Endometrial microvascular endothelial cells (primary cell): Measurements from ENCODE around the gene PRDM16. TPM values are rescaled to one million over a fixed set of nuclear protein-coding genes. Genes with fewer than 3 reads are reported as not detected.

Source experiments
- in situ Hi-C: cut with HindIII; loops from 2 replicates; pipeline ENCODE4 v1.10.0; 2017; ENCODE audit warnings: low sequenced_read_pairs, low pct_unique_long_range_greater_than_20kb; ENCODE audit errors: inconsistent ontology term
- total RNA-seq: library from RNA; depleted of rRNA; stranded (reverse); fragments of >200 nt; gene quantifications from one replicate; pipeline ENCODE4 v1.2.3, GENCODE V29; 2015; ENCODE audit errors: inconsistent ontology term

The PRDM16 gene
- total RNA-seq, 1 donor from 2014 or later = not detected

- in situ Hi-C loops = no loop called here
Observed at GRCh38 chr1:3433596-3434320, 364.8 kb downstream of the PRDM16 start.

- in situ Hi-C loops = no loop called here
Observed at GRCh38 chr1:3434406-3435110, 365.6 kb downstream of the PRDM16 start.

- in situ Hi-C loops = no loop called here
Observed at GRCh38 chr1:3435666-3436065, 366.7 kb downstream of the PRDM16 start.

DNA sequence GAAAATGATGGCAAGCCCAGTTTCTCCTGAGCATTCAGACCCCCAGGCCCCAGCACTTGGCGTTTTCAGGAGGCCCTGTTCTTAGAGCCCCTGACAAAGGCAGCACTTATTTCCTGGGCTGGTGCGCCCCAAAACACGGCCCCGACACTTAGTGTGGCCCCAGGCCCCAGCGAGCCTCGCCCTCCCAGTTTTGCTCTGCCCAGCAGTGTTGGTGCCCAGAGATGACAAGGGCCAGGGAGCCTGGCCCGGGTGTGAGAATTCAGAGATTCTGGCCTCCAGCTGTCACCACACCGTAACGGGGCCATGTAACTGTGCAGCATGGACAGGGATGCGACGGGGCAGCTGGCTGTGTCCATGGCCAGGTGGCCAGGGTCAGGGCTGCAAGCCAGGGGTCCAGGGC is 367.4 kb downstream of the PRDM16 start:
- in situ Hi-C loops = no loop called here

DNA sequence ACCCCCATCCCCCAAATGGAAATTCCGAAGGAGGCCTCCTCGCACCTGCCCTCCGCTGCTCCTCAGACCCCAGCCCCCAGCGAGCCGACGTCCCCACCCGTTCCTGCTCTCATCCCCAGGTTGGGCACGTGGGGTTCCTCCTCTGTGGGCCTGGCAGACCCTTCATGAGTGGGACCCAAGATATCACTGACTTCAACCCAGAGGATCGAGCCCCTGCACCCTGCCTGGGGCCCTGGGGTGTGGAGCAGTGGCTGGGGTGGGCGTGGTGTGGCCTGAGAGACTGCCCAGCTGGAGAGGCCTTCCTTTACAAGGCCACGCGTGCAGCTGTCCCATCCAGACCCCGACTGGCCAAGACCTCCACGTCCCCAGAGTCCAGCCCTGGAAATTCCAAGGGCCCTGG is 367.9 kb downstream of the PRDM16 start:
- in situ Hi-C loops = no loop called here

- in situ Hi-C loops = no loop called here
Observed at GRCh38 chr1:3438661-3439180, 369.7 kb downstream of the PRDM16 start.

- in situ Hi-C loops = no loop called here
Observed at GRCh38 chr1:3439346-3440299, 370.6 kb downstream of the PRDM16 start.

DNA sequence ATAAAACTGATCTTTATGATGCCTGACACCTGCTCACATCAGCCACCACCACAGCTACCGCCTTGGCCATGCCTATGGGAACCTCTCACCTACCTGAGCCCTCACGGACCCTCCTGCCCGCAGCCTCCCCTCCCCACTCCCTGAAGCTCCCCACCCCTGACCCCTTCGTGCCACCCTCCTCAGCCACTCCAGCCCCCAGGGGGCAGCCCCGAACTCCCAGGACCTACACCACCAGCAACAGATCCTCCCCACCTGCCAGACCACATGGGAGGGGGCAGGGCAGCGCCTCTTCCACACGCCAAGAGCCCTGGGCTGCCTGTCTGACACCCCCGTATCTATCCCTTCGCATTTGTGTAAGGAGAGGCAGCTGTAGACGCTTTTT is 371.3 kb downstream of the PRDM16 start:
- in situ Hi-C loops = no loop called here

DNA sequence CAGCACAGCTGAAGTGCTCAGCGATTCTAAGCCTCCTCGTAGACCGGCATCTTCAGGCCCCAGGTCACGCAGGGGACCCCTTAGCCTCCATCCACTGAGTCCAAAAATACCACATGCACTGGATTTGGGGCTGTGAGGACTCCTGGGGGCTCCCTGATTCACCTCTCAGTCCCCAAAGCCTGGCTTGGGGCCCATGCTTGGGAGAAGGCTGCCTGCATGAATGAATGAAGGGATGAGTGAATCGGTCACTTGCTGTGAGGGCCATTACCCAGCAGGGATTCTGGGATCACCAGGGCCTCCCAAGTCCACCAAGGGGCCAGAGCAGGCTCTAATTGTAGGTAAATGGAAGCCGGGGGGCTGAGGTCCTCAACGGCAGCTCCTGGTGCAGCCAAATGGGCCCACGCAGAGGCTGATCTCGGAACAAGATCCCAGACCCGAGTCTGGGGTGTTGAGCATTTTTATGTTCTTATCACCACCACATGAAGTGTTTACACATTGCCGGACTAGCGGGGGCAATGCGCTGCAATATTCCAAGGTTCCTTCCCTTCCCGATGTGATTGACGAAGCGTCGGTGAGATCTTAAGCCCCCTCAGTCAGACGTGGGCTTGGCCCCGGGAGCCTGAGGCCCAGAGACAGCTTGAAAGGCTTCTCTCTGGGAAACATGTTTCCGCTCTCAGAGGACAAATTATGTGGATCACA is 371.9 kb downstream of the PRDM16 start:
- in situ Hi-C loops = no loop called here

DNA sequence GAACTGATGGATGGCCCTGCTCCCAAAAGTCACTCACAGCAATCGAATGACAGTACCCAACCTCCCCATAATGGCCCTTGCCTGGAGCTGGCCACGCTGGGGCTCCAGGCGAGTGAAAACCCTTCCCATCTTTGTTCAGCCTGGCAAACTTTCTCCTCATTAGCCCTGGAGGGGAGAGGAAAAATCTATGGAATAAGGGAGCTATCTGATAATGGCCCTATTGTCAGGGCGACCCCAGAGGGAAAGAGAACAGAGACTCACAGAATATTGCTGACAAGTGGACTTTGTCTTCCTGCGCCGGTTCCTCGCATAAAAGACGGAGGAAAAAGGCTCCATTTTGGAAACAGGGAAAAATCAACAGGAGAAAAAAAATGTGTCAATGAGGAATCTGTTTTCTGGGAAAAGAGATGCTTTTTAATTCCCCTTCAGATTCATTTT is 372.4 kb downstream of the PRDM16 start:
- in situ Hi-C loops = no loop called here

GRCh38 chr1:3441880-3442279 is 372.9 kb downstream of the PRDM16 start:
- in situ Hi-C loops = no loop called here

- in situ Hi-C loops = no loop called here
Observed at GRCh38 chr1:3442331-3442730, 373.3 kb downstream of the PRDM16 start.

DNA sequence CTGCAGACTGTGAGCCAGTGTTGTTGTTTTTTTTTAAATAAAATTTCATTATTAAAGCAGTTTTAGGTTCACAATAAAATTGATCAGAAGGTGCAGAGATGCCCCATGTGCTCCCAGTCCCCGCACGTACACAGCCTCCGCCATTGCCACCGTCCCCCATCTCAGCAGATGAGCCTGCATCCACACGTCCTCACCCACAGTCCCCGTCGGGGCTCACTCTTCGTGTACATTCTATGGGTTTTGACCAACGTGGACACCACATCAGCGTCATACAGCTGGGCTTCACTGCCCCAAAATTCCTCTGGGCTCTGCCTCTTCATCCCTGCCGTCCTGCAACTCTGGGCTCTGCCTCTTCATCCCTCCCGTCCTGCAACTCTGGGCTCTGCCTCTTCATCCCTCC is 373.9 kb downstream of the PRDM16 start:
- in situ Hi-C loops = no loop called here

- in situ Hi-C loops = no loop called here
Observed at GRCh38 chr1:3443807-3444206, 374.8 kb downstream of the PRDM16 start.

- in situ Hi-C loops = no loop called here
Observed at GRCh38 chr1:3444298-3444697, 375.3 kb downstream of the PRDM16 start.

GRCh38 chr1:3444736-3445135 is 375.7 kb downstream of the PRDM16 start:
- in situ Hi-C loops = no loop called here

GRCh38 chr1:3450202-3450863 is 381.3 kb downstream of the PRDM16 start:
- in situ Hi-C loops = no loop called here

DNA sequence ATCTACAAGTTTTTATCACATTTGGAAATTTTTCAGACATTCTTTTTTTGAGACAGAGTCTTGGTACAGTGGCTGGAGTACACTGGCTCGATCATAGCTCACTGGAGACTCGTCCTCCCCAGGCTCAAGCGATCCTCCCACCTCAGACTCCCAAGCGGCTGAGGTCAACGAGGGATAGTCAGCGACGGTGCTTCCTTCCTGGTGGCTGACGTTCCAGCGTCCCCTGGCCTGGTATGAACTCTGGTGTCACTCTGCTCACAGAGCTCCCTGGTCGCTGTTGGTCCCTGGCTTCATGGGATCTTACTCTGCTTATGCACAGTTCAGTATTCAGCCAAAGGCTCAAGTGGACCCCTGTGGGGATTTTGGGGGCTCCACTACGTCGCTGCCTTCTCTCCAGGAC is 382.0 kb downstream of the PRDM16 start:
- in situ Hi-C loops = no loop called here
